Vagina (tissue), 2 donors: ENCODE results near the gene CEP162.

ENCODE experiments used
- POLR2A ChIP-seq, 2 donors: fragments of 450-650 bp; IDR thresholded peaks; one replicate each; pipeline ENCODE4 v1.6.1; 2017; ENCODE audit warnings: antibody characterized with exemption in 2 of 2, mild to moderate bottlenecking in 2 of 2, moderate library complexity in 2 of 2
- POLR2AphosphoS5 ChIP-seq, 2 donors: sonication (generic); formaldehyde crosslinking; IDR thresholded peaks; one replicate each; pipeline ENCODE4 v1.9.0; 2017; ENCODE audit warnings: antibody characterized with exemption in 2 of 2, mild to moderate bottlenecking in 2 of 2, low read depth in 1 of 2; ENCODE audit not compliant: insufficient read depth in 1 of 2
- TF ChIP-seq, protein P1 (sequence below), 3 experiments: fragments of 450-650 bp in 2 of 3; fragments of 200-600 bp in 1 of 3; sonication (generic) in 1 of 3; IDR thresholded peaks; one replicate each; pipeline ENCODE4 v1.5.1; 2017 to 2019; ENCODE audit warnings: antibody characterized with exemption in 3 of 3, mild to moderate bottlenecking in 2 of 3, moderate library complexity in 2 of 3

DNA sequence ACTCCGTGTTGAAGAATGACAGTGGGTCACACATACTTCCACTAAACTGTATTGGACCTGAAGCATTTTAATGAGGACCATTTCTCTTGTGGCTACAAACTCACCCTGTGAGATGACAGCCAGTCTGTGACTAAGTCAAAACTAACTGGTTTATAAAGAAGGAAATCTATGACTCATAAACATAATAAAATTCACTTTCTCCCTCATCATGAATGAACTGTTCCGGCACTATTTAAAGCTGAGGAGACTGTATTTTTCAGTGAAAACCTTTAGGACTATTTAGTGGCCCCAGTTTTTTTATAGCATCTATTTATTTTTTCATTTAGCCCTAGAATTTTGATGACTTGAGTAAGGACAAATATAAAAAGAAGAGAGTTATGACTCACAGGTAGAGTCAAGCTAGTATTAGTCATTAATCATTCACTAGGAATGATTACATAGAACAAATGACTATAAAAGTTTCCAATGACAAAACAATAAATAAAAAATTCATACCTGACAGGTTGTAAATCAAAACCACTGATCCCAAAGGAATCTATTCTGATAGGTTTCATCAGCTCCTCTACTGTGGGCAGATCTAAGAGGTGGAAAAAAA, 34.2 kb downstream of the CEP162 start:
- TF ChIP-seq, protein P1, sequence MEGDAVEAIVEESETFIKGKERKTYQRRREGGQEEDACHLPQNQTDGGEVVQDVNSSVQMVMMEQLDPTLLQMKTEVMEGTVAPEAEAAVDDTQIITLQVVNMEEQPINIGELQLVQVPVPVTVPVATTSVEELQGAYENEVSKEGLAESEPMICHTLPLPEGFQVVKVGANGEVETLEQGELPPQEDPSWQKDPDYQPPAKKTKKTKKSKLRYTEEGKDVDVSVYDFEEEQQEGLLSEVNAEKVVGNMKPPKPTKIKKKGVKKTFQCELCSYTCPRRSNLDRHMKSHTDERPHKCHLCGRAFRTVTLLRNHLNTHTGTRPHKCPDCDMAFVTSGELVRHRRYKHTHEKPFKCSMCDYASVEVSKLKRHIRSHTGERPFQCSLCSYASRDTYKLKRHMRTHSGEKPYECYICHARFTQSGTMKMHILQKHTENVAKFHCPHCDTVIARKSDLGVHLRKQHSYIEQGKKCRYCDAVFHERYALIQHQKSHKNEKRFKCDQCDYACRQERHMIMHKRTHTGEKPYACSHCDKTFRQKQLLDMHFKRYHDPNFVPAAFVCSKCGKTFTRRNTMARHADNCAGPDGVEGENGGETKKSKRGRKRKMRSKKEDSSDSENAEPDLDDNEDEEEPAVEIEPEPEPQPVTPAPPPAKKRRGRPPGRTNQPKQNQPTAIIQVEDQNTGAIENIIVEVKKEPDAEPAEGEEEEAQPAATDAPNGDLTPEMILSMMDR (IDR thresholded peaks at IDR 0.05), result no peak
- TF ChIP-seq POLR2A (IDR thresholded peaks at IDR 0.05), result no peak
- peak in 1 of 2 donors; percentile 76 for TF ChIP-seq POLR2AphosphoS5 (IDR thresholded peaks at IDR 0.05; ENCODE audit: insufficient read depth in 1 of 2, low read depth in 1 of 2)
